ENCODE measurements around the gene RGCC. TPM values are rescaled to one million over a fixed set of nuclear protein-coding genes. Genes with fewer than 3 reads are reported as not detected.

RGCC gene
- total RNA-seq, 1 experiment from 2014 or later: 2.6 TPM

DNA sequence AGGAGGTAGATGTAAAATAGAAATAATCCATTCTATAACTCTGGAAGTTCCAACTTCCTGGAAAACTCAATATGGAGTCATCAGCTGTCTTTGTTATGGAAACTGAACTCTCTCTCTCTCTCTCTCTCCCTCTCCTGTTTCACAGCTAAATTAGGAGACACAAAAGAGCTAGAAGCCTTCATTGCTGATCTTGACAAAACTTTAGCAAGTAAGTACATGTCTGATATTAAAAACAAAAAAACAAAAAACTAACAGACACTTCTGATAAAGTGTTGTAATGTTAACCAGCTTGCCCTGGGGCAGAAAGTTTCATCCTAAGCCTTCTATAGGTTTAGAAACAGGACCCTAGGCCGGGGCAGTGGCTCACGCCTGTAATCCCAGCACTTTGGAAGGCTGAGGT lies 11.3 kb downstream of the RGCC start:
- Histone ChIP-seq H3K79me2 (ENCODE audit: low read length) (no peaks in the 10 kb centered on the region), H3K9me2 (replicated peaks; ENCODE audit: low read length) (no peaks in the 10 kb centered on the region), H3K27ac (ENCODE audit: low read length) (no peak overlapping the region), H4K20me1 (ENCODE audit: low read length) (no peaks in the 10 kb centered on the region), H2AFZ (ENCODE audit: low read length) (no peak overlapping the region), H3K4me3 (ENCODE audit: low read length) (no peak overlapping the region), H3K9me3 (ENCODE audit: low read length) (no peaks in the 10 kb centered on the region), H3K4me1 (ENCODE audit: insufficient read depth, low read length) (peaks cover 6% of the 10 kb centered on the region; the same call in 1 of the 2 replicates), H3K4me2 (ENCODE audit: low read length) (no peak overlapping the region), H3F3A (ENCODE audit: low read length, unreplicated experiment) (no peaks in the 10 kb centered on the region), H3K36me3 (ENCODE audit: low read depth, low read length) (no peaks in the 10 kb centered on the region), H3K9ac (ENCODE audit: low read length) (no peak overlapping the region), H3K27me3 (ENCODE audit: low read length) (no peaks in the 10 kb centered on the region)
- no TSS peak for BruUV-seq (replicated peaks)
- ChIA-PET POLR2A (ENCODE audit: unreplicated experiment) (no interaction called here), CTCF (no interaction called here)
- ATAC-seq (no peak), DNase-seq (no peak)
- TF ChIP-seq EZH2 (IDR thresholded peaks at IDR 0.05; ENCODE audit: low read length, unreplicated experiment) (no peak), EZH2phosphoT487 (IDR thresholded peaks at IDR 0.05; ENCODE audit: borderline replicate concordance, low read length) (no peak)
- TF ChIP-seq, protein P1, sequence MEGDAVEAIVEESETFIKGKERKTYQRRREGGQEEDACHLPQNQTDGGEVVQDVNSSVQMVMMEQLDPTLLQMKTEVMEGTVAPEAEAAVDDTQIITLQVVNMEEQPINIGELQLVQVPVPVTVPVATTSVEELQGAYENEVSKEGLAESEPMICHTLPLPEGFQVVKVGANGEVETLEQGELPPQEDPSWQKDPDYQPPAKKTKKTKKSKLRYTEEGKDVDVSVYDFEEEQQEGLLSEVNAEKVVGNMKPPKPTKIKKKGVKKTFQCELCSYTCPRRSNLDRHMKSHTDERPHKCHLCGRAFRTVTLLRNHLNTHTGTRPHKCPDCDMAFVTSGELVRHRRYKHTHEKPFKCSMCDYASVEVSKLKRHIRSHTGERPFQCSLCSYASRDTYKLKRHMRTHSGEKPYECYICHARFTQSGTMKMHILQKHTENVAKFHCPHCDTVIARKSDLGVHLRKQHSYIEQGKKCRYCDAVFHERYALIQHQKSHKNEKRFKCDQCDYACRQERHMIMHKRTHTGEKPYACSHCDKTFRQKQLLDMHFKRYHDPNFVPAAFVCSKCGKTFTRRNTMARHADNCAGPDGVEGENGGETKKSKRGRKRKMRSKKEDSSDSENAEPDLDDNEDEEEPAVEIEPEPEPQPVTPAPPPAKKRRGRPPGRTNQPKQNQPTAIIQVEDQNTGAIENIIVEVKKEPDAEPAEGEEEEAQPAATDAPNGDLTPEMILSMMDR (conservative IDR thresholded peaks at IDR 0.05; ENCODE audit: low read depth, low read length): no peak
- intact Hi-C loops (cut with micrococcal nuclease): no loop called here

DNA sequence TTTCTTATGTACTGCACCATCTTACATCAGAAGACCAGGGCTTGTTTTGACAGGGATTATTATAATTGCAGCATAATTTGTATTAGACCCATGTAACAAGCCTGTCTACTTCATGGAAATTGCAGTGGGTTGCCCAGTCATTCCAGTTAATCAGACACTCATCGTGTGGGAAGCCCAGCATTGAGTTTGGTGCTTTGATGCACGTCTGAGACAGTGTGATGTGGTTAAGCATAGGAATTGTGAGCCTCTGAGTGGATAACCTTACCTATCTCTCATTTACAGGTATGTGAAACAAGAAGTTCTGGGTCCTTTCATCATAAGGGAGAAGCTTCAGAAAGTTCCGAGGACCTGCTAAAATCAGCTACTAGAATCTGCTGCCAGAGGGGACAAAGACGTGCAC lies 12.8 kb downstream of the RGCC start:
- H4K20me1 ChIP-seq (ENCODE audit: low read length): no peaks in the 10 kb centered on the region
- H3K27ac ChIP-seq (ENCODE audit: low read length): no peak overlapping the region
- no peaks in the 10 kb centered on the region for H3F3A ChIP-seq (ENCODE audit: low read length, unreplicated experiment)
- TF ChIP-seq EZH2phosphoT487 (IDR thresholded peaks at IDR 0.05; ENCODE audit: borderline replicate concordance, low read length) (no peak), EZH2 (IDR thresholded peaks at IDR 0.05; ENCODE audit: low read length, unreplicated experiment) (no peak)
- TF ChIP-seq, protein P1 (conservative IDR thresholded peaks at IDR 0.05; ENCODE audit: low read depth, low read length): no peak
- intact Hi-C loops (cut with micrococcal nuclease): no loop called here
- POLR2A ChIA-PET (ENCODE audit: unreplicated experiment): no interaction called here
- H2AFZ ChIP-seq (ENCODE audit: low read length): no peak overlapping the region
- H3K4me3 ChIP-seq (ENCODE audit: low read length): no peak overlapping the region
- H3K27me3 ChIP-seq (ENCODE audit: low read length): no peaks in the 10 kb centered on the region
- no peak for ATAC-seq
- CTCF ChIA-PET: no interaction called here
- H3K4me2 ChIP-seq (ENCODE audit: low read length): no peak overlapping the region
- H3K9ac ChIP-seq (ENCODE audit: low read length): no peak overlapping the region
- H3K36me3 ChIP-seq (ENCODE audit: low read depth, low read length): no peaks in the 10 kb centered on the region
- no peaks in the 10 kb centered on the region for H3K9me2 ChIP-seq (replicated peaks; ENCODE audit: low read length)
- no TSS peak for BruUV-seq (replicated peaks)
- DNase-seq: no peak
- no peaks in the 10 kb centered on the region; the same call in 1 of the 2 replicates for H3K4me1 ChIP-seq (ENCODE audit: insufficient read depth, low read length)
- H3K9me3 ChIP-seq (ENCODE audit: low read length): no peaks in the 10 kb centered on the region
- no peaks in the 10 kb centered on the region for H3K79me2 ChIP-seq (ENCODE audit: low read length)

DNA sequence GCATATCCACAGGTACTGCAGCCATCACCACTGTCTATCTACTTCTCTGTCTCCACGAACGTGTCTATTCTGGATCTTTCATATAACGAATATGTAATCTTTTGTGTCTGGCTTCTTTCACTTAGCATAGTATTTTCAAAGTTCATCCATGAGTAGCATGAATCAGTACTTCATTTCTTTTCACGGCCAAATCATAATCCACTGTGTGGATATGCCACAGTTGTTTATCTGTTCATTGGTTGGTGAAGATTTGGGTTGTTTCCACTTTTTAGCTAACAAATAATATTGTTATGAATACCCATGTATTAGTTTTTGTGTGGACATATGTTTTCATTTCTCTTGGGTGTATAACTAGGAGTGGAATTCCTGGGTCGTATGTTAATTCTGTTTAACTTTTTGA lies 14.4 kb downstream of the RGCC start:
- intact Hi-C loops (cut with micrococcal nuclease): no loop called here
- CTCF ChIA-PET: no interaction called here
- POLR2A ChIA-PET (ENCODE audit: unreplicated experiment): no interaction called here

More for the DNA sequence above, 14.4 kb downstream of the RGCC start:
- DNase-seq: no peak
- Histone ChIP-seq H3K27ac (ENCODE audit: low read length) (no peak overlapping the region), H3F3A (ENCODE audit: low read length, unreplicated experiment) (no peaks in the 10 kb centered on the region), H3K9ac (ENCODE audit: low read length) (no peak overlapping the region), H3K27me3 (ENCODE audit: low read length) (no peaks in the 10 kb centered on the region), H2AFZ (ENCODE audit: low read length) (no peak overlapping the region), H3K9me2 (replicated peaks; ENCODE audit: low read length) (no peaks in the 10 kb centered on the region), H3K4me1 (ENCODE audit: insufficient read depth, low read length) (no peaks in the 10 kb centered on the region), H3K36me3 (ENCODE audit: low read depth, low read length) (no peaks in the 10 kb centered on the region), H3K79me2 (ENCODE audit: low read length) (no peaks in the 10 kb centered on the region), H4K20me1 (ENCODE audit: low read length) (no peaks in the 10 kb centered on the region), H3K4me3 (ENCODE audit: low read length) (no peak overlapping the region), H3K4me2 (ENCODE audit: low read length) (no peak overlapping the region), H3K9me3 (ENCODE audit: low read length) (no peaks in the 10 kb centered on the region)
- no TSS peak for BruUV-seq (replicated peaks)
- TF ChIP-seq EZH2phosphoT487 (IDR thresholded peaks at IDR 0.05; ENCODE audit: borderline replicate concordance, low read length) (no peak), EZH2 (IDR thresholded peaks at IDR 0.05; ENCODE audit: low read length, unreplicated experiment) (no peak)
- TF ChIP-seq, protein P1 (conservative IDR thresholded peaks at IDR 0.05; ENCODE audit: low read depth, low read length): no peak
- no peak for ATAC-seq

Measured in PC-3 (cell line).